Smooth muscle cell (in vitro differentiated cells): ENCODE measurements around the gene MOB3A. TPM values are rescaled to one million over a fixed set of nuclear protein-coding genes. Genes with fewer than 3 reads are reported as not detected.
"Not testable (repeated sequence)": the region's sequence is repeated elsewhere in the genome, so short reads cannot be mapped to it uniquely, and the experiment has no call there.

Source experiments
- DNase-seq: peaks from one replicate; lab custom pipeline; 2025; ENCODE audit not compliant: unreplicated experiment; lab: John Stamatoyannopoulos, UW
- H2AFZ ChIP-seq: fragments of 200-600 bp; sonication (generic); 2 replicates; pipeline ENCODE4 v1.6.0; 2016; ENCODE audit warnings: antibody characterized with exemption, low read depth, mild to moderate bottlenecking
- H3F3A ChIP-seq: fragments of 200-600 bp; sonication (generic); 2 replicates; pipeline ENCODE4 v1.6.0; 2017; ENCODE audit warnings: antibody characterized with exemption, low read depth
- H3K27ac ChIP-seq: fragments of 200-600 bp; sonication (generic); 2 replicates; pipeline ENCODE4 v1.5.1; 2016; ENCODE audit warnings: low read depth, mild to moderate bottlenecking
- H3K27me3 ChIP-seq: fragments of 200-600 bp; sonication (generic); 2 replicates; pipeline ENCODE4 v1.6.1; 2016; ENCODE audit warnings: low read depth, mild to moderate bottlenecking
- H3K36me3 ChIP-seq: fragments of 200-600 bp; sonication (generic); 2 replicates; pipeline ENCODE4 v1.5.1; 2016; ENCODE audit warnings: low read depth
- H3K4me1 ChIP-seq: fragments of 200-600 bp; sonication (generic); 2 replicates; pipeline ENCODE4 v1.5.1; 2016; ENCODE audit warnings: low read depth
- H3K4me2 ChIP-seq: fragments of 200-600 bp; sonication (generic); 2 replicates; pipeline ENCODE4 v1.6.0; 2016; ENCODE audit warnings: mild to moderate bottlenecking
- H3K4me3 ChIP-seq: fragments of 200-600 bp; sonication (generic); 2 replicates; pipeline ENCODE4 v1.5.1; 2016; ENCODE audit warnings: mild to moderate bottlenecking
- H3K79me2 ChIP-seq: fragments of 200-600 bp; sonication (generic); 2 replicates; pipeline ENCODE4 v1.6.0; 2016; ENCODE audit warnings: low read depth, mild to moderate bottlenecking
- H3K9ac ChIP-seq: fragments of 200-600 bp; sonication (generic); 2 replicates; pipeline ENCODE4 v1.6.0; 2016; ENCODE audit warnings: low read depth
- H3K9me3 ChIP-seq: fragments of 200-600 bp; sonication (generic); replicated peaks from 2 replicates; pipeline ENCODE4 v1.5.1; 2016; ENCODE audit warnings: low read depth
- H4K20me1 ChIP-seq: fragments of 200-600 bp; sonication (generic); 2 replicates; pipeline ENCODE4 v1.6.0; 2016; ENCODE audit warnings: low read depth
- WGBS: methylation state at CpG from one replicate; pipeline ENCODE4 v1.1.7; 2016; ENCODE audit warnings: low lambda C conversion rate; 5-methylcytosine and 5-hydroxymethylcytosine counted together
- polyA plus RNA-seq: library from polyadenylated mRNA; unstranded; fragments of >200 nt; fragmentation: Nextera tagmentation; extraction: Ambion mirVana; gene quantifications from 2 replicates; pipeline ENCODE4 v1.2.1, GENCODE V29; 2016
- total RNA-seq: library from RNA; depleted of rRNA; stranded (reverse); fragments of >200 nt; gene quantifications from 2 replicates; pipeline ENCODE4 v1.2.3, GENCODE V29; 2014
- TF ChIP-seq, protein P1 (sequence below): fragments of 200-600 bp; sonication (generic); IDR thresholded peaks from 2 replicates; pipeline ENCODE4 v1.5.1; 2017; ENCODE audit warnings: borderline replicate concordance, mild to moderate bottlenecking, antibody characterized with exemption; ENCODE audit not compliant: insufficient read depth, poor library complexity, severe bottlenecking

Gene MOB3A
- total and polyA plus RNA-seq, 2 experiments from 2014 or later: 11.2 to 23.8 TPM

DNA sequence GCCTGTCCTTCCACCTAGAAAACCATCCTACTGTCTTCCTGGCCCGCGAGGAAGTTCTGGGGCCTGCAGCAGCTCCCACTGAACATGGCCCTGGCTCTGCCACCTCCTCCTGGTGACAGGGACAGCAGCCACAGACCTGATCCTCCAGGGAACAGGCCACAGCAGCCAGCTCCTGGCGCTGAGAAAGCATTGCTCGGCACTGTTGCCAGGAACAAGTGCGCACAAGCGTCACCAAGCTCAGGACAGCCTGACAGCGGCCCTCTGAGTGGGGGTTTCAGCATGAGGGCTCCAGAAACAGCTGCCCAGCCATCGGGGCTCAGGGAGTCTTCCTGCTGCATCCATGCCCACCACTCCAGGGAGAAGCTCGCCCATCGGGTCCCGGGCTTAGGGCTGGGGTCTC lies 33.4 kb upstream of the MOB3A start:
- Histone ChIP-seq H3K27me3 (no peaks in the 10 kb centered on the region), H3K27ac (no peak overlapping the region), H4K20me1 (peaks cover 91% of the 10 kb centered on the region), H3K4me1 (no peaks in the 10 kb centered on the region), H3K4me2 (no peak overlapping the region), H3K9ac (no peak overlapping the region), H3K9me3 (no peaks in the 10 kb centered on the region), H3K79me2 (peaks cover 31% of the 10 kb centered on the region), H3K4me3 (no peak overlapping the region), H3K36me3 (no peaks in the 10 kb centered on the region), H3F3A (no peaks in the 10 kb centered on the region), H2AFZ (no peak overlapping the region)
- no peak for DNase-seq
- TF ChIP-seq, protein P1, sequence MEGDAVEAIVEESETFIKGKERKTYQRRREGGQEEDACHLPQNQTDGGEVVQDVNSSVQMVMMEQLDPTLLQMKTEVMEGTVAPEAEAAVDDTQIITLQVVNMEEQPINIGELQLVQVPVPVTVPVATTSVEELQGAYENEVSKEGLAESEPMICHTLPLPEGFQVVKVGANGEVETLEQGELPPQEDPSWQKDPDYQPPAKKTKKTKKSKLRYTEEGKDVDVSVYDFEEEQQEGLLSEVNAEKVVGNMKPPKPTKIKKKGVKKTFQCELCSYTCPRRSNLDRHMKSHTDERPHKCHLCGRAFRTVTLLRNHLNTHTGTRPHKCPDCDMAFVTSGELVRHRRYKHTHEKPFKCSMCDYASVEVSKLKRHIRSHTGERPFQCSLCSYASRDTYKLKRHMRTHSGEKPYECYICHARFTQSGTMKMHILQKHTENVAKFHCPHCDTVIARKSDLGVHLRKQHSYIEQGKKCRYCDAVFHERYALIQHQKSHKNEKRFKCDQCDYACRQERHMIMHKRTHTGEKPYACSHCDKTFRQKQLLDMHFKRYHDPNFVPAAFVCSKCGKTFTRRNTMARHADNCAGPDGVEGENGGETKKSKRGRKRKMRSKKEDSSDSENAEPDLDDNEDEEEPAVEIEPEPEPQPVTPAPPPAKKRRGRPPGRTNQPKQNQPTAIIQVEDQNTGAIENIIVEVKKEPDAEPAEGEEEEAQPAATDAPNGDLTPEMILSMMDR: no peak
- 98% methylated on average over 11 of the region's 11 CpGs for WGBS

DNA sequence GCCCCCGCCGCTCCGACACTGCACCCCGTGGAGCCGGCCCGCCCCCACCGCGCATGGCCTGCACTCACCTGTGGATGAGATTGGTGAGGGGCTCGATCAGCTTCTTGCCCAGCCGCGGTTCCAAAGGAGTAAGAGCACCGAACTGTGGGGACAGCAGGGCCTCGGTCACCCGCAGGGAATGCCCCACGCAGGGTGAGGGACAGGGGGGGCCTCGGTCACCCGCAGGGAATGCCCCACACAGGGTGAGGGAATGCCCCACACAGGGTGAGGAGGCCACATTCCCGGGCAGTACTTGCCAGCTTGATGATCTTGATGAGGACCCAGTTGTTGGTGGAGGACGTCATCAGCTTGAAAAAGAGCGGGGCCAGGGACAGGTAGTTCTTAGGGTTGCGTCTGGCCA lies 32.9 kb upstream of the MOB3A start:
- Histone ChIP-seq H3F3A (no peaks in the 10 kb centered on the region), H3K9me3 (no peaks in the 10 kb centered on the region), H3K27me3 (no peaks in the 10 kb centered on the region), H3K4me1 (no peaks in the 10 kb centered on the region), H4K20me1 (peaks cover 91% of the 10 kb centered on the region), H2AFZ (no peak overlapping the region), H3K4me2 (no peak overlapping the region), H3K4me3 (no peak overlapping the region), H3K9ac (no peak overlapping the region), H3K79me2 (peaks cover 27% of the 10 kb centered on the region), H3K36me3 (no peaks in the 10 kb centered on the region), H3K27ac (no peak overlapping the region)
- 97% methylated on average over 13 of the region's 21 CpGs for WGBS
- TF ChIP-seq, protein P1: no peak
- no peak for DNase-seq

DNA sequence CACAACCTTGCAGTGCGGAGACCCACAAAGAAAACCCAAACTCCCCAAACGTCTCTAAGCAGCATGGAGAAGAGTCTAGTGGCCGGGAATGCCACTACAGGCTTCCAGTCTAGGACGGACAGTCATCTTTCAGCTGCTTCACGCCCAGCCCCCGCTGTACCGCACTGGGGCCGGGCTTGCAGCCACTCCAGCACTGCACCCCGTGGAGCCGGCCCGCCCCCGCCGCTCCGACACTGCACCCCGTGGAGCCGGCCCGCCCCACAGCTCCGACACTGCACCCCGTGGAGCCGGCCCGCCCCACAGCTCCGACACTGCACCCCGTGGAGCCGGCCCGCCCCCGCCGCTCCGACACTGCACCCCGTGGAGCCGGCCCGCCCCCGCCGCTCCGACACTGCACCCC lies 32.1 kb upstream of the MOB3A start:
- H3K4me3 ChIP-seq, H3K27ac ChIP-seq, H3K4me2 ChIP-seq, H3K9me3 ChIP-seq, H3K36me3 ChIP-seq, H3K27me3 ChIP-seq, H3F3A ChIP-seq, H3K4me1 ChIP-seq, H2AFZ ChIP-seq, DNase-seq, H3K9ac ChIP-seq: not testable (repeated sequence)
- Histone ChIP-seq H3K79me2 (peaks cover 19% of the 10 kb centered on the region), H4K20me1 (peaks cover 91% of the 10 kb centered on the region)
- WGBS: 95% methylated on average over 8 of the region's 34 CpGs

DNA sequence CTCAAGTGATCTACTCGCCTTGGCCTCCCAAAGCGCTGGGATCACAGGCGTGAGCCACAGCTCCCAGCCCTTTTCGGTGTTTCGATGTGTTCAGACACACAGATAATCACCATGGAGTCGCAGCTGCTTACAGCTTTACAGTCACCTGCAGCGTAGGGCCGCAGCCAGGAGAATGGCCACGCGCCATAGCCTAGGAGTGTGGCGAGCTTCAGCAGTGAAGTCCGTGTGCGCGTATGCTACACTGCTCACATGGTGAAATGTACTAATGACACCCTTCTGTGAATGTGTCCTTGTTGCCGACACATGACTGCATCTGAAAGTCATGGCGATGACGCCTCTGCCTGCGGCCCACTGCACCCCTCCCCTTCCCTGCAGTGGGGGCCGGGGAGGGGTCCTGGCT lies 31.6 kb upstream of the MOB3A start:
- no peaks in the 10 kb centered on the region for H3K4me1 ChIP-seq
- no peaks in the 10 kb centered on the region for H3K27me3 ChIP-seq
- H3K36me3 ChIP-seq: no peaks in the 10 kb centered on the region
- no peaks in the 10 kb centered on the region for H3F3A ChIP-seq
- peaks cover 91% of the 10 kb centered on the region for H4K20me1 ChIP-seq
- TF ChIP-seq, protein P1: no peak
- WGBS: 84% methylated on average over 19 of the region's 19 CpGs
- H3K27ac ChIP-seq: no peak overlapping the region
- no peak overlapping the region for H3K9ac ChIP-seq
- no peak overlapping the region for H3K4me2 ChIP-seq
- no peak overlapping the region for H3K4me3 ChIP-seq
- H3K79me2 ChIP-seq: peaks cover 16% of the 10 kb centered on the region
- H3K9me3 ChIP-seq: no peaks in the 10 kb centered on the region
- DNase-seq: no peak
- H2AFZ ChIP-seq: no peak overlapping the region
